ENCODE measurements around the gene EMID1.

EMID1 gene

DNA sequence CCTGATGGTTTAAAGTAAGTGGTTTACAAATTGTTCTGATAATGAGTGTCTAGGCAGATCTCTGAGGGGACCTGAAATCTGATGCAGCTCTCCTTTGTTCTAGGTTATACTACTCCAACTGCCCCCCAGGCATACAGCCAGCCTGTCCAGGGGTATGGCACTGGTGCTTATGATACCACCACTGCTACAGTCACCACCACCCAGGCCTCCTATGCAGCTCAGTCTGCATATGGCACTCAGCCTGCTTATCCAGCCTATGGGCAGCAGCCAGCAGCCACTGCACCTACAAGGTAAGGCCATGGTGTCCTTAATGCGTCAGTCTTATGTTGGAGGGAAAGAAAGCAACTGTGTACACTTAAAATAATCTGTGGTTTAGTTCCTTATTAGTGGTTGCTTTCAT is 72.2 kb downstream of the EMID1 start:
- no peaks in the 10 kb centered on the region for H3K27me3 ChIP-seq (ENCODE audit: control insufficient read depth, insufficient read depth, low read length)
- peaks cover 3% of the 10 kb centered on the region for H3K4me1 ChIP-seq (ENCODE audit: control insufficient read depth, insufficient read depth, low read length)
- H3K36me3 ChIP-seq (ENCODE audit: control insufficient read depth, insufficient read depth, low read length), result peaks cover 49% of the 10 kb centered on the region
- no peak overlapping the region for H3K27ac ChIP-seq (ENCODE audit: low read depth, low read length)
- H3K9ac ChIP-seq (ENCODE audit: low read length), result no peak overlapping the region
- no peak overlapping the region for H3K4me3 ChIP-seq (ENCODE audit: low read length)

DNA sequence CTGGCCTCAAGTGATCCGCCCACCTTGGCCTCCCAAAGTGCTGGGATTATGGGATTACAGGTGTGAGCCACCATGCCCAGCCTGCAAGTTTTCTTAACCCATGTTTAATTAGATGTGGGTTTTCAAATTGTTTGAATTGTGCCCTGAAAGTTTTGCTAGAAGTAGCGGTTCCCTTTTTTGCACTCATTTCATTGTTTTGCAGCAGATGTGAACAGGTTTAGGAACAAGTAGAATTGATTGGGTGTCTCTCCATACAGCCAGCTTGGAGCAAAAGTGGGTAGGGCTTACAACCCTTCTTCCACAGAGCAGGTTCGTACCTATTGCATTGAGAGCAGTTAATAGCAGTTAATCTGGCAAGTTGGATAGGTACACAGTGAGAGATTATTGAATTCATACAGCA is 78.5 kb downstream of the EMID1 start:
- peaks cover 46% of the 10 kb centered on the region for H3K36me3 ChIP-seq (ENCODE audit: control insufficient read depth, insufficient read depth, low read length)
- H3K9ac ChIP-seq (ENCODE audit: low read length), result no peak overlapping the region
- H3K27ac ChIP-seq (ENCODE audit: low read depth, low read length), result no peak overlapping the region
- H3K4me1 ChIP-seq (ENCODE audit: control insufficient read depth, insufficient read depth, low read length), result no peaks in the 10 kb centered on the region
- no peaks in the 10 kb centered on the region for H3K27me3 ChIP-seq (ENCODE audit: control insufficient read depth, insufficient read depth, low read length)
- H3K4me3 ChIP-seq (ENCODE audit: low read length), result no peak overlapping the region

DNA sequence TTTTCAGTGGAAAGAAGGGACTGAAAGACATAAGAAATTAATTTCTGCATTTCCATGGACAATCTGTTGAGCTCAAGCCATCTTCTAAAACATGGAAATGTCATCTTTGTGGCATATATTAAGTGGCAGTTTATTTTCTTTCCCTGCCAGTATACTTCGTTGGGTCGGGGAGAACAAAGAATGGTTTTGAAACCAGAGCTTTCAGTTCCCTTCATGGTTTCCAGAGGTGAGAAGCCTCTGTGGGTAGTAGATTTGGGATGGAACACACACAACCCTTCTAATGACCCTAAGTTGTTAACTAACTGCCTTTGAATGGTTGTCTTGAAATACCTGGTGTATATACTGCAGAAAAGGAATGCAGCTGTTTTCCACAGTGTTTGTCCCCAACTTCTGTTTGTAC is 83.1 kb downstream of the EMID1 start:
- H3K4me3 ChIP-seq (ENCODE audit: low read length), result no peak overlapping the region
- no peaks in the 10 kb centered on the region for H3K4me1 ChIP-seq (ENCODE audit: control insufficient read depth, insufficient read depth, low read length)
- peaks cover 38% of the 10 kb centered on the region for H3K36me3 ChIP-seq (ENCODE audit: control insufficient read depth, insufficient read depth, low read length)
- no peak overlapping the region for H3K9ac ChIP-seq (ENCODE audit: low read length)
- no peaks in the 10 kb centered on the region for H3K27me3 ChIP-seq (ENCODE audit: control insufficient read depth, insufficient read depth, low read length)
- no peak overlapping the region for H3K27ac ChIP-seq (ENCODE audit: low read depth, low read length)

DNA sequence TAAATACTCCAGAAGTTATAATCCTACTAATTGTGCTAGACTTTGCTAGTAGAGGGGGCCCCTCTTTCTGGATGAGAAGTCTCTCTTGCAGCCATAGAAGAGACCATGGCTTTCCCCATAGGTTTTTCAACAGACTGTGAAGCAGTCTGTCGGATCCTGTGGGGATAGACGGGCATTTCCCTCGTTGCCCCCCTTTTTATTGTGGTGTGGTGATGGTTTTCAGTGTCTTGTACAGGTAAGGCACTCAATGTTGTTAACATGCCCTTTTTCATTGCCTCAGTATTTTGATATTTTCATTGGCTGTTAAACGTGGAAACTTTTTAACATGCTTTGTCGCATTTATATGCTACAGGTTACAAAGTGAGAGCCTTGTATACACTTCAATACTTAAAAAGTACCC is 84.4 kb downstream of the EMID1 start:
- H3K4me1 ChIP-seq (ENCODE audit: control insufficient read depth, insufficient read depth, low read length), result no peaks in the 10 kb centered on the region
- no peak overlapping the region for H3K4me3 ChIP-seq (ENCODE audit: low read length)
- H3K27ac ChIP-seq (ENCODE audit: low read depth, low read length), result no peak overlapping the region
- peaks cover 32% of the 10 kb centered on the region for H3K36me3 ChIP-seq (ENCODE audit: control insufficient read depth, insufficient read depth, low read length)
- H3K27me3 ChIP-seq (ENCODE audit: control insufficient read depth, insufficient read depth, low read length), result no peaks in the 10 kb centered on the region
- no peak overlapping the region for H3K9ac ChIP-seq (ENCODE audit: low read length)

DNA sequence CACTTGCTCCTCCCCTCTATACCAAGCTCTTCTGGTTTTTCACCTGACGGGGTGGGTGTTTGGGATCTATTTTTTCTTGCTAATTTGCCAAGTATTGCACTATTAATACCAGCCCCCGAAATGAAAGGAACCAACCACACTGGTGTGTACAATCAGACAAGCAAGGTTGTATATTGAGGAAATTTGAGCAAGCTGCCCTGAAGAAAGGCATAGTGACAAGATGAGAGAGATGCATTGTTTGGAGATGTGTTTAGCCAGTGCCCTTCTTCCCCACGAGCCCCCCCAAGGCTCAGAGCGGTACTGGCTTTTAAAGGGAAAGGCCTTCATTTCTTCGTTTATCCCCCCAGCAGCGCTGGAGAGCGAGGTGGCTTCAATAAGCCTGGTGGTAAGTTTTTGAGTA is 85.5 kb downstream of the EMID1 start:
- Histone ChIP-seq H3K9ac (ENCODE audit: low read length) (no peak overlapping the region), H3K27ac (ENCODE audit: low read depth, low read length) (no peak overlapping the region), H3K36me3 (ENCODE audit: control insufficient read depth, insufficient read depth, low read length) (peaks cover 36% of the 10 kb centered on the region), H3K4me1 (ENCODE audit: control insufficient read depth, insufficient read depth, low read length) (no peaks in the 10 kb centered on the region), H3K27me3 (ENCODE audit: control insufficient read depth, insufficient read depth, low read length) (no peaks in the 10 kb centered on the region), H3K4me3 (ENCODE audit: low read length) (no peak overlapping the region)

DNA sequence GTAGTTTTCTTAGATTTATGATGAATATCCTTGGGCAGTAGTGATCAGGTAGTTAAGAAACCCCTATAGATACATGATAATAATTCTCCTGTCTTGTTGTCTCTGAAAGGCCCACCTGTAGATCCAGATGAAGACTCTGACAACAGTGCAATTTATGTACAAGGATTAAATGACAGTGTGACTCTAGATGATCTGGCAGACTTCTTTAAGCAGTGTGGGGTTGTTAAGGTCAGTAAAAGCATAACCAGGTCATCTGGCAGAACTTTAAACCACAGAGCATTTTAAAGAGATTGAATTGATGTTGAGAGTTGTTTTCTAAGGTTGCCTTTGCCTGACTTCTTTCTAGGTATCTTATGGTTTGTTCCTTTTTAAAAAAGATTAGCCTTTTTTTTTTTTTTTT is 86.7 kb downstream of the EMID1 start:
- Histone ChIP-seq H3K27ac (ENCODE audit: low read depth, low read length) (no peak overlapping the region), H3K4me1 (ENCODE audit: control insufficient read depth, insufficient read depth, low read length) (no peaks in the 10 kb centered on the region), H3K4me3 (ENCODE audit: low read length) (no peak overlapping the region), H3K27me3 (ENCODE audit: control insufficient read depth, insufficient read depth, low read length) (no peaks in the 10 kb centered on the region), H3K9ac (ENCODE audit: low read length) (no peak overlapping the region), H3K36me3 (ENCODE audit: control insufficient read depth, insufficient read depth, low read length) (peaks cover 47% of the 10 kb centered on the region)

DNA sequence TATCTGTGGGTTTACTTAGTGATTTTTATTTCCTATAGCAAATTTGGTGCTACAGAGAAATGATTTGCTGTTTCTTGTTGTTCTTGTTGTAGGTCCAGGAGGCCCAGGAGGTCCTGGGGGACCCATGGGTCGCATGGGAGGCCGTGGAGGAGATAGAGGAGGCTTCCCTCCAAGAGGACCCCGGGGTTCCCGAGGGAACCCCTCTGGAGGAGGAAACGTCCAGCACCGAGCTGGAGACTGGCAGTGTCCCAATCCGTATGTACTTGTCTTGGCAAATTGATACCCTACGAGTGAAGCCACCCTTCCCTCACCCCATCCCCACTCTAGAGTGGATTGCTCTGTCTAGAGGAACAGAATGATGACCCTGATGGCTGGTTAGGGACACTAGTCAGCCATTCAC is 92.9 kb downstream of the EMID1 start:
- H3K27ac ChIP-seq (ENCODE audit: low read depth, low read length), result no peak overlapping the region
- H3K36me3 ChIP-seq (ENCODE audit: control insufficient read depth, insufficient read depth, low read length), result peaks cover 50% of the 10 kb centered on the region

DNA sequence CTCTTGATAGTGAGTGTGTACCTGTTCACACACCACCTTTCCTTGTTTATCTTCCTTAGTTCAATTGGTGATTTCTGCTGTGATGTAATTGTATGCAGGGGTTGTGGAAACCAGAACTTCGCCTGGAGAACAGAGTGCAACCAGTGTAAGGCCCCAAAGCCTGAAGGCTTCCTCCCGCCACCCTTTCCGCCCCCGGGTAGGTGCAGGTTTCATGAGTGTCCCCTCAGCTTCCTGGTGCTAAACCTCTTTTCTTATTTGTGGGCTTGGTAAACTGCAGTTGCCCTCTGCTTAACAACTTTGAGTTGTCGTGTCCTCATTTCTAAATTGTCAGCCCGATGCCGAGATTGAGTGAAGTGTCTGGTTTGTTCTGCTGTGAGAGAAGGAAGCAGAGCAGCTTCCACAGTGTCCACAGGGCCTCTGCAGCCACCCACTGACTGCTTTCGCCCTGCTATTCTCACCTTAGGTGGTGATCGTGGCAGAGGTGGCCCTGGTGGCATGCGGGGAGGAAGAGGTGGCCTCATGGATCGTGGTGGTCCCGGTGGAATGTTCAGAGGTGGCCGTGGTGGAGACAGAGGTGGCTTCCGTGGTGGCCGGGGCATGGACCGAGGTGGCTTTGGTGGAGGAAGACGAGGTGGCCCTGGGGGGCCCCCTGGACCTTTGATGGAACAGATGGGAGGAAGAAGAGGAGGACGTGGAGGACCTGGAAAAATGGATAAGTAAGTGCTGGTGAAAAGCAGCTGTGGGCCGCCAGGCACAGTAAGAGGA is 93.6 kb downstream of the EMID1 start:
- Histone ChIP-seq H3K27me3 (ENCODE audit: control insufficient read depth, insufficient read depth, low read length) (no peaks in the 10 kb centered on the region), H3K27ac (ENCODE audit: low read depth, low read length) (no peak overlapping the region), H3K4me3 (ENCODE audit: low read length) (no peak overlapping the region), H3K36me3 (ENCODE audit: control insufficient read depth, insufficient read depth, low read length) (peaks cover 50% of the 10 kb centered on the region), H3K9ac (ENCODE audit: low read length) (no peak overlapping the region), H3K4me1 (ENCODE audit: control insufficient read depth, insufficient read depth, low read length) (peaks cover 4% of the 10 kb centered on the region)

More for the DNA sequence above, 92.9 kb downstream of the EMID1 start:
- Histone ChIP-seq H3K4me3 (ENCODE audit: low read length) (no peak overlapping the region), H3K4me1 (ENCODE audit: control insufficient read depth, insufficient read depth, low read length) (peaks cover 4% of the 10 kb centered on the region), H3K9ac (ENCODE audit: low read length) (no peak overlapping the region), H3K27me3 (ENCODE audit: control insufficient read depth, insufficient read depth, low read length) (no peaks in the 10 kb centered on the region)

DNA sequence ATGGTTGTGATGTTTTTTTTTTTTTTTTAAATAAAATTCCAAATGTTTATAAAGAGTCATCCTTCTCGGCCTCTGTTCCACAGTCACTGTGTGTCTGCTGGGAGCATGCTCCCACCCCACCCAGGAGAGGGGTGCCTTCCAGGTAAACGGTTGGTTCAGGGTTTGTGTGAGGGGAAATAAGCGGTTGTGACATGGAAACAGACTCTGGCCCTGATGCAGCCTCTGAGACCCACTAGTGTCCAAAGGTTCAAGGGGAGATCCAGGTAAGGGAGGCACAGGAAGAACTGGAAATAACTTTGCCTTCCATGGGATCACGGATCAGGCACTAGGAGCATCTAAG is 94.7 kb downstream of the EMID1 start:
- no peaks in the 10 kb centered on the region for H3K27me3 ChIP-seq (ENCODE audit: control insufficient read depth, insufficient read depth, low read length)
- H3K27ac ChIP-seq (ENCODE audit: low read depth, low read length), result no peak overlapping the region
- H3K9ac ChIP-seq (ENCODE audit: low read length), result no peak overlapping the region
- no peak overlapping the region for H3K4me3 ChIP-seq (ENCODE audit: low read length)
- peaks cover 4% of the 10 kb centered on the region for H3K4me1 ChIP-seq (ENCODE audit: control insufficient read depth, insufficient read depth, low read length)
- H3K36me3 ChIP-seq (ENCODE audit: control insufficient read depth, insufficient read depth, low read length), result peaks cover 47% of the 10 kb centered on the region

DNA sequence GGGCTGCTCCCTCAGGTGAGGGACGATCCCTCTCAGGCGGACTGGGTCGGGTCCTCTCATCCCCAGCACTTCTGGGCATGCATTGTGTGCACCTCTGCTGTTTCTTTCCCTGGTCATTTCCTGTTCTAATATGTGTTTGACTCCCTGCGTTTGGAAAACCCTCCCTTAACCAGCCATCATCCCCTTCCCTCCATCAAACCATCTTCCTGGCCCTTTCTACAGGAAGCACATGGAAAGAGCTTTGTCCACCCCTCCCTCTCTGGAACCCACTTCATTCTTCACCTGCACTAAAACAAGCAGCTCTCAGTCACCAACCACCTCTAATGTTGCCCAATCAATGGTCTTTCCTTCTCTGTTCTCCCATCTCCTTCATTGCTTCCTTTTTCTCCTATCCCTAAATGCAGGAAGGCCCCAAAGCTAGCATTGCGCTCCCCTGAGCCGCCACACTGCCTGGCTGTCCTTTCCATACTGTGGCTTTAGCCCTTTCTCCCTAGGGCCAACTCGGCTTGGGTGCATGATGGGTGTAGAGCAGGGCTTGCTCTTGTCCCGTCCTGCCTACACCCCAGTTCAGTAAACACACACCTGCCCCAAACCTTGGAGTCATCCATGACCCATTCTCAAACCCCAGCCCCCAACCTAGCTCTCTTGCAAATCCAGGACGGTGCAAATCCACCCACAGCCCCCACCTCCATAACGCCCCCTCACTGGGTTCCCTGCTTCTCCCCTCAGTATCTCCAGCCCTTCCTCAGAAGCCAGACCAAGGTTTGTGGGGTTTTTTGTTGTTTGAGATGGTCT is 95.3 kb downstream of the EMID1 start:
- H3K9ac ChIP-seq (ENCODE audit: low read length), result no peak overlapping the region
- no peaks in the 10 kb centered on the region for H3K27me3 ChIP-seq (ENCODE audit: control insufficient read depth, insufficient read depth, low read length)
- H3K4me1 ChIP-seq (ENCODE audit: control insufficient read depth, insufficient read depth, low read length), result peaks cover 6% of the 10 kb centered on the region
- peaks cover 42% of the 10 kb centered on the region for H3K36me3 ChIP-seq (ENCODE audit: control insufficient read depth, insufficient read depth, low read length)
- no peak overlapping the region for H3K4me3 ChIP-seq (ENCODE audit: low read length)
- no peak overlapping the region for H3K27ac ChIP-seq (ENCODE audit: low read depth, low read length)

DNA sequence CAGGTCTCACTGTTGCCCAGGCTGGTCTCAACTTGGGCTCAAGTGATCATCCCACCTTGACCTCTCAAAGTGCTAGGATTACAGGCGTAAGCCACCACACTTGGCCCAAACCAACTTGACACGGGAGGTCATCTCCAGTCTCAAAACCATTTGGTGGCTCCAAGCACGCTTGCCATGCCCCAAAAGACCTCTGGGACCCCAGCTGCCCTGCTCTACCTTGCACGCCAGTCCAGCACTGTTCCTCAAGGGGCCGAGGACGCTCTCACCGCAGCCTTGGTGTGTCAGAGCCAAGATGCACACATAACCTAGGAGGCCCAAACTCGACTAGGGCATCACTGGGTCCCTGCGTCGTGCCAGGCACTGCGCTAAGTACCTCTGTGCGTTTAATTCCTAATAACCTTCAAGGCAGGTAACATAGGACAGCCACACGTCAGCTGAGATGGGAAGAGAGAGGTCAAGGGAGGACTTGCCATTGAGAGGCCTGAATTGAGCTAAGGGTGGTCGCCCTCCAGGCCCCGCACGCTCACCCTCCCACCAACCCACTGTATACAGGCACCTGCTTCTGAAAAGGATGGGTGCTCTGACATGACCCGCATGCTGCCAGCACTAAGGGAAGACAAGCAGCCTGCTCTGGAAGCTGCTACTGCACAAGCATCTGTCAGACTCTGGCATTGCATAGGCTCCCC is 96.2 kb downstream of the EMID1 start:
- Histone ChIP-seq H3K27me3 (ENCODE audit: control insufficient read depth, insufficient read depth, low read length) (no peaks in the 10 kb centered on the region), H3K4me1 (ENCODE audit: control insufficient read depth, insufficient read depth, low read length) (peaks cover 6% of the 10 kb centered on the region), H3K4me3 (ENCODE audit: low read length) (no peak overlapping the region), H3K9ac (ENCODE audit: low read length) (no peak overlapping the region), H3K36me3 (ENCODE audit: control insufficient read depth, insufficient read depth, low read length) (peaks cover 34% of the 10 kb centered on the region), H3K27ac (ENCODE audit: low read depth, low read length) (no peak overlapping the region)

DNA sequence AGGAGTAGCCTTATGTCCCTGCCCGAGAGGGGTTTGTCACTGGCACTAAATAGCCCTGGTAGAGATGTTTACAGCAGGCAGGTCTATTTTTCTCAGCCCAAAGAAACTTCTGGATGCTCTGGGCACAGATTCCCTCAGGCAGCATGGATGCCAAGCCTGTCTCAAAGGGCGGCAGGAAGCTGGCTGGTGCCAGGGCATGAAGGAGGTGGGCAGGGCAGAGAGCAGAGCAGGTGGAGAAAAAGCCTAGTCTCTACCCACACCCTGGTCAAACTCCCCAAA is 96.6 kb downstream of the EMID1 start:
- Histone ChIP-seq H3K36me3 (ENCODE audit: control insufficient read depth, insufficient read depth, low read length) (peaks cover 30% of the 10 kb centered on the region), H3K4me3 (ENCODE audit: low read length) (no peak overlapping the region), H3K9ac (ENCODE audit: low read length) (no peak overlapping the region), H3K27ac (ENCODE audit: low read depth, low read length) (no peak overlapping the region), H3K4me1 (ENCODE audit: control insufficient read depth, insufficient read depth, low read length) (peaks cover 6% of the 10 kb centered on the region), H3K27me3 (ENCODE audit: control insufficient read depth, insufficient read depth, low read length) (no peaks in the 10 kb centered on the region)

Measured in rectal smooth muscle tissue (tissue), 1 donor.